K562 (cell line): ENCODE results near the gene OR2T8. TPM values are rescaled to one million over a fixed set of nuclear protein-coding genes. Genes with fewer than 3 reads are reported as not detected.

Source experiments
- MGA ChIP-seq: fragments of 450-650 bp; IDR thresholded peaks from 2 replicates; pipeline ENCODE4 v1.6.1; 2016; ENCODE audit warnings: mild to moderate bottlenecking, moderate library complexity
- SNAPC5 ChIP-seq: fragments of 250-450 bp; sonication (Bioruptor Pico); IDR thresholded peaks from 2 replicates; pipeline ENCODE4 v1.8.0; 2021; ENCODE audit warnings: moderate library complexity, mild to moderate bottlenecking, inconsistent platforms
- polyA plus RNA-seq, 8 experiments: library from polyadenylated mRNA; depleted of rRNA in 4 of 8; stranded (reverse) in 5 of 8; unstranded in 3 of 8; fragments of >200 nt; fragmentation: Nextera tagmentation in 2 of 8; fragmentation: Illumina TruSeq in 1 of 8; extraction: Ambion mirVana in 2 of 8; extraction: Trizol in 1 of 8; gene quantifications; 2 replicates each; pipeline versions ENCODE4 v1.2.1 to v1.2.3, GENCODE V29; 2011 to 2014; ENCODE audit warnings: inconsistent platforms in 1 of 8, missing spikeins in 1 of 8
- total RNA-seq, 7 experiments: library from RNA; depleted of rRNA in 6 of 7; stranded (reverse); fragments of >200 nt in 6 of 7; fragmentation: Illumina TruSeq in 2 of 7; extraction: Trizol in 2 of 7; gene quantifications; 2 replicates each; pipeline versions ENCODE4 v1.2.1 to v1.2.3, GENCODE V29; 2011 to 2021; ENCODE audit warnings: low replicate concordance in 1 of 7

The OR2T8 gene
- total and polyA plus RNA-seq, 9 of the 15 experiments (the other 6 are each of a cell fraction or from before 2014, with no cell fraction given) = 0.08 to 0.46 (median 0.31) TPM; not detected in 3

GRCh38 chr1:247895163-247895637 lies 24.9 kb upstream of the OR2T8 start, which contains the start of gene OR2W3 (continued):
- TF ChIP-seq MGA = no peak
- TF ChIP-seq SNAPC5 (CRISPR knock-in tag) = no peak
- TF ChIP-seq, all 486 proteins: peak for 0
